ENCODE data around the gene SH3RF3.

DNA sequence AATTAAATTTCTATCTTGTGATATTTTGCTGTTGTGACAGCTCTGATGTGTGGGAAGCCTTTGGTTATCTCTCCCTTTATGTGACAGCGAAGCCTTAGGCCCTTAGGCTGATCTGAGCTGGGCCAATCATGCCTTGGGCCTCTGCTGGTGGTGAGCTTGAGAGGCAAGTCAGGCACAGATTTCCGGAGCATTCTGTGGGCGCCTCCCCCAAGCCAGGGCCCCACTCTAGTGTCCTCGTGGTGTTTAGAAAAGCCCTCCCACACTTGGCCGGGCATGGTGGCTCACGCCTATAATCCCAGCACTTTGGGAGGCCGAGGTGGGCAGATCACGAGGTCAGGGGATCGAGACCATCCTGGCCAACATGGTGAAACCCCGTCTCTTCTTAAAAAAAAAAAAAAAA is 239.8 kb downstream of the SH3RF3 start:
- TF ChIP-seq, protein P1, sequence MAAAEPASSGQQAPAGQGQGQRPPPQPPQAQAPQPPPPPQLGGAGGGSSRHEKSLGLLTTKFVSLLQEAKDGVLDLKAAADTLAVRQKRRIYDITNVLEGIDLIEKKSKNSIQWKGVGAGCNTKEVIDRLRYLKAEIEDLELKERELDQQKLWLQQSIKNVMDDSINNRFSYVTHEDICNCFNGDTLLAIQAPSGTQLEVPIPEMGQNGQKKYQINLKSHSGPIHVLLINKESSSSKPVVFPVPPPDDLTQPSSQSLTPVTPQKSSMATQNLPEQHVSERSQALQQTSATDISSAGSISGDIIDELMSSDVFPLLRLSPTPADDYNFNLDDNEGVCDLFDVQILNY (CRISPR knock-in tag; IDR thresholded peaks at IDR 0.05) = no peak
- TF ChIP-seq MYBL2 (CRISPR knock-in tag; IDR thresholded peaks at IDR 0.05) (no peak), TP53 (CRISPR knock-in tag; IDR thresholded peaks at IDR 0.05) (no peak), NFATC4 (CRISPR knock-in tag; IDR thresholded peaks at IDR 0.05) (no peak), ZNF317 (CRISPR knock-in tag; IDR thresholded peaks at IDR 0.05; ENCODE audit: borderline replicate concordance, low read depth) (no peak), NR3C1 (CRISPR knock-in tag; conservative IDR thresholded peaks at IDR 0.05; ENCODE audit: low read depth) (no peak), ZNF416 (CRISPR knock-in tag; IDR thresholded peaks at IDR 0.05) (no peak)
- TF ChIP-seq, protein P2, sequence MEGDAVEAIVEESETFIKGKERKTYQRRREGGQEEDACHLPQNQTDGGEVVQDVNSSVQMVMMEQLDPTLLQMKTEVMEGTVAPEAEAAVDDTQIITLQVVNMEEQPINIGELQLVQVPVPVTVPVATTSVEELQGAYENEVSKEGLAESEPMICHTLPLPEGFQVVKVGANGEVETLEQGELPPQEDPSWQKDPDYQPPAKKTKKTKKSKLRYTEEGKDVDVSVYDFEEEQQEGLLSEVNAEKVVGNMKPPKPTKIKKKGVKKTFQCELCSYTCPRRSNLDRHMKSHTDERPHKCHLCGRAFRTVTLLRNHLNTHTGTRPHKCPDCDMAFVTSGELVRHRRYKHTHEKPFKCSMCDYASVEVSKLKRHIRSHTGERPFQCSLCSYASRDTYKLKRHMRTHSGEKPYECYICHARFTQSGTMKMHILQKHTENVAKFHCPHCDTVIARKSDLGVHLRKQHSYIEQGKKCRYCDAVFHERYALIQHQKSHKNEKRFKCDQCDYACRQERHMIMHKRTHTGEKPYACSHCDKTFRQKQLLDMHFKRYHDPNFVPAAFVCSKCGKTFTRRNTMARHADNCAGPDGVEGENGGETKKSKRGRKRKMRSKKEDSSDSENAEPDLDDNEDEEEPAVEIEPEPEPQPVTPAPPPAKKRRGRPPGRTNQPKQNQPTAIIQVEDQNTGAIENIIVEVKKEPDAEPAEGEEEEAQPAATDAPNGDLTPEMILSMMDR (IDR thresholded peaks at IDR 0.05) = no peak
- TF ChIP-seq, protein P3, sequence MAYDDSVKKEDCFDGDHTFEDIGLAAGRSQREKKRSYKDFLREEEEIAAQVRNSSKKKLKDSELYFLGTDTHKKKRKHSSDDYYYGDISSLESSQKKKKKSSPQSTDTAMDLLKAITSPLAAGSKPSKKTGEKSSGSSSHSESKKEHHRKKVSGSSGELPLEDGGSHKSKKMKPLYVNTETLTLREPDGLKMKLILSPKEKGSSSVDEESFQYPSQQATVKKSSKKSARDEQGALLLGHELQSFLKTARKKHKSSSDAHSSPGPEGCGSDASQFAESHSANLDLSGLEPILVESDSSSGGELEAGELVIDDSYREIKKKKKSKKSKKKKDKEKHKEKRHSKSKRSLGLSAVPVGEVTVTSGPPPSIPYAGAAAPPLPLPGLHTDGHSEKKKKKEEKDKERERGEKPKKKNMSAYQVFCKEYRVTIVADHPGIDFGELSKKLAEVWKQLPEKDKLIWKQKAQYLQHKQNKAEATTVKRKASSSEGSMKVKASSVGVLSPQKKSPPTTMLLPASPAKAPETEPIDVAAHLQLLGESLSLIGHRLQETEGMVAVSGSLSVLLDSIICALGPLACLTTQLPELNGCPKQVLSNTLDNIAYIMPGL (CRISPR knock-in tag; IDR thresholded peaks at IDR 0.05) = no peak
- TF ChIP-seq, protein P4, sequence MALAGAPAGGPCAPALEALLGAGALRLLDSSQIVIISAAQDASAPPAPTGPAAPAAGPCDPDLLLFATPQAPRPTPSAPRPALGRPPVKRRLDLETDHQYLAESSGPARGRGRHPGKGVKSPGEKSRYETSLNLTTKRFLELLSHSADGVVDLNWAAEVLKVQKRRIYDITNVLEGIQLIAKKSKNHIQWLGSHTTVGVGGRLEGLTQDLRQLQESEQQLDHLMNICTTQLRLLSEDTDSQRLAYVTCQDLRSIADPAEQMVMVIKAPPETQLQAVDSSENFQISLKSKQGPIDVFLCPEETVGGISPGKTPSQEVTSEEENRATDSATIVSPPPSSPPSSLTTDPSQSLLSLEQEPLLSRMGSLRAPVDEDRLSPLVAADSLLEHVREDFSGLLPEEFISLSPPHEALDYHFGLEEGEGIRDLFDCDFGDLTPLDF (CRISPR knock-in tag; IDR thresholded peaks at IDR 0.05) = no peak
- TF ChIP-seq, protein P5, sequence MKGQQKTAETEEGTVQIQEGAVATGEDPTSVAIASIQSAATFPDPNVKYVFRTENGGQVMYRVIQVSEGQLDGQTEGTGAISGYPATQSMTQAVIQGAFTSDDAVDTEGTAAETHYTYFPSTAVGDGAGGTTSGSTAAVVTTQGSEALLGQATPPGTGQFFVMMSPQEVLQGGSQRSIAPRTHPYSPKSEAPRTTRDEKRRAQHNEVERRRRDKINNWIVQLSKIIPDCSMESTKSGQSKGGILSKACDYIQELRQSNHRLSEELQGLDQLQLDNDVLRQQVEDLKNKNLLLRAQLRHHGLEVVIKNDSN (CRISPR knock-in tag; IDR thresholded peaks at IDR 0.05) = no peak

Data from WTC11 (cell line).